HS-27A (cell line): ENCODE results near the gene IFT88.
A peak's percentile ranks its signal among the peaks of the same experiment; 100 is the strongest.

Experiments used
- DNase-seq: peaks from one replicate; pipeline ENCODE4 v3.0.0-alpha.2; 2012; ENCODE audit warnings: low read depth, missing footprints

IFT88 gene

DNA sequence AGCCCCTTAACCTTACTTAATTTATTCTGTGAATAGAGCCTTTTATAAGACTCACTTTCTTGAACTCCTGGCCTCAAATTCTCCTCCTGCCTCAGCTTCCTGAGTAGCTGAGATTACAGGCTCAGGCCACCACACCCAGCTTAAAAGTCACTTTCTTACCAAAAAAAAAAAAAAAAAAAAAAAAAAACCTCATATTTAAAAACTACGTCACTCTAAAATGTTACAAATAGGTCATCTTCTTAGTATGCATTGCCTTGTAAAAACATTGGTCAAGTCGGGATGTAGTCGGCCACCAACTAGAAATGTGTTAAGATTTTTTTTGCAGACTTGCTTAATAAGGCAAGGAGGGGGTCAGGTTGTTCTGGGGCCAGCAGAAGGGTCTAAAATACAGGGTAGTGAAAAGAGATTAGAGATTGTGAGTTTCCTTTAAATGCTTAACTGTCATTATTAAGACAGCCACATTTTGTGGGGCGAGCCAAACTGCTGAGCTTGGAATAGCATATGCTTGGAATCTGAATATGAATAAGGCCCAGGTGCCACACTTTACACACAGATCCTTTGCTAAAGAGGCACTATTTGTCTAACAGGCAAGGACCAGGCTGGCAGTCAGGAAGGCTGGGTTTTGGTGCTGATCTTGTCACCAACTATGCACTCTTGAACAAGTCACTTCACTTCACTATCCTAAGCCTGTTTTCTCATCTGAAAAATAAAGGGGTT, 120.1 kb downstream of the IFT88 start:
- DNase-seq, result no peak

DNA sequence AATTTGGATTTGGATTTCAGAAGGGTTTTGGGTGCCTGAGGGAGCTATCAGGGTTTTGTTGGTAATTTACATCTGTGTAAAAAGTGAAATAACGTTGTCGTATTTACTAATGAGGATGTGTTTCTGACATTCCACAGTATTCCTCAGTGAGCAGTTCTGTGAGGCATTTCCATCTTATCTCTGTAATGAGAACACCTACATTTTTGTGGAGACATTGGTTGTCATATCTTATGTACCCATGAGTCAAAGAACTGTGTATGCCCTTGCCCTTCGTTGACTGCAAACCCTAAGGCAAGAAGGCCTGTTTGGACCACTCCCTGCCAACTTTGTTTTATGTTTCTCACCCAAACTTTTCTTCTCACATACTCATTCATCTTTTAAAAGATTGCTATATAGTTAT, 122.3 kb downstream of the IFT88 start:
- DNase-seq, result no peak

DNA sequence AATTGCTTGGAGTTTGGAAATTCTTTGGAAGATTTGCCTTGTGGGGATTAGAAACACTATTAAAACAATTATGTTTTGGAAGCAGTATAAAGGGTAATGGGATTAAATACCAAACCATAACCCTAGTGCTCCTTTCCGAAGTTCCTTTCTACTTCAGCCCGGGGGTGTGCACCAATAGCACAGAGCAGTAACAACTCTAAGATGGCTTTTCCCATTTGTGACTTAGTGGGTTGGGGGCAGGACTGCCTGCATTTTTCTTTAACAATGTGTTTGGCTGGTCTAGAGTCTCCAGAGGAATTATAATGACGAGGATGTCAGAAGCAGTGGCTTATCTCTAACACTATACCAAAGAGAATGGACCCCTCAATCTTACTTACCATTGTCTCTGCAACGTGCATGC, 124.7 kb downstream of the IFT88 start:
- no peak for DNase-seq

DNA sequence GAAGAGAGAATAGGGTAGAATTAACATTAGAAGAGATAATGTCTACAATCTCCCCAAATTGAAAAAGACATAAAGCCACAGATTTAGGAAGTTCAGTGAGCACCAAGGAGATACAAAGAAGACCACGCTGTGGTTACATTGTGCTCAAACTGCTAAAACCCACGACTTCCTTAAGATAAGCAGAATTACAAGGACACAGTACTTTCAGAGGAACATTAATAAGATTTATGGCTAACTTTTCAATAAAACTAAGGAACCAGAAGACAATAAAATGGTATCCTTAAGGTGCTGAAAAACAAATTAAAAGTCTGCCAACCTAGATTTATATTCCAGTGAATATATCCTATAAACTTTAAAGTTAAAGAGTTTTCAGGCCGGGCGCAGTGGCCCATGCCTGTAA, 129.1 kb downstream of the IFT88 start:
- DNase-seq, result no peak

DNA sequence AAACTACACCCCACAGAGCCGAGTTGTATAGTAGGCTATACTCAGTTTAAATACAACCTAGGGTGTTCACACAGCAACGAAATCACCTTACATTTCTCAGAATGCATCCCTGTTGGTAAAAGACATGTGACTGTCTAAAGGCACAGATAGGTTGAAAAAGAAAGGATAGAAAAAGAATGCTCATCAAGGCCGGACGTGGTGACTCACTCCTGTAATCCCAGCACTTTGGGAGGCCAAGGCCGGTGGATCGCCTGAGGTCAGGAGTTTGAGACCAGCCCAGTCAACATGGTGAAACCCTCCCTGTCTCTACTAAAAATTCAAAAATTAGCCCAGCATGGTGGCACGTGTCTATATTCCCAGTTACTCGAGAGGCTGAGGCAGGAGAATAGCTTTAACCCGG, 132.8 kb downstream of the IFT88 start:
- DNase-seq, result no peak

DNA sequence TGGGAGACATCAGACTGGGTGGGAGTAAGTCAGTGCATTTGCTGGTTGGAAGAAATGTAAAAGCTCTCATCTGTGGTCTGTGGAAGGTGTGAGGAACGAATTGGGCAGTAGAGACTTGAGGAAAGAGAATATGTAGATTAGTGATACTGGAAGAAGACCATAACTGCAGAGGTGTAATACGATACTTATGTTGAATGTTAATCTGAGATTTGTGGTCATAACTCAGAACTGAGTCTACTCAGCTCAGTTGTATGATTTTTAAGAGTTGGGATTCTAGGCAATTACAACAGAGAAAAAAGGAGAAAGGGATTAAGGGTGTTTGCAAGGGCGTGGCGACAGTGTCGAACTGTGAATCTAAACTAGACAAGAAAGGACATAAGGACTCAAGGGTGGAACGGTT, 133.3 kb downstream of the IFT88 start:
- DNase-seq, result no peak

DNA sequence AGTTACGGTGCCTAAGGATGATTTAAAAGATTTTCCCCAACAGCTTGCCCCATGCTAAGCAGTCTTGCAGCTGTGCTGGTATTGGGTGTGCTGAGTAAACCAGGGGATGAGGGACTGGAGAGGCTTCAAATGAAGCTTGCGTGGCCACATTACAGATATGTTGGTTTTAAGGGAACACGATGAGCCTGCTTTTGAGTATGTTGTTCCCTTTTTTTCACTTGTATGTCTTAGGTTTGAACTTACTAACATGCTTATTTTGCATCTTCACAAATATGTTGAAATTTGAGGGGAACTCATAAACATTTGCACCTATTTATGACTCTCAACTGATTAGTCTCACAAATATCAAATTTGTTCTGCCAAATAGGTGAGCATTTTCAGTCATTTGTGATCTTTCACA, 134.5 kb downstream of the IFT88 start:
- no peak for DNase-seq

DNA sequence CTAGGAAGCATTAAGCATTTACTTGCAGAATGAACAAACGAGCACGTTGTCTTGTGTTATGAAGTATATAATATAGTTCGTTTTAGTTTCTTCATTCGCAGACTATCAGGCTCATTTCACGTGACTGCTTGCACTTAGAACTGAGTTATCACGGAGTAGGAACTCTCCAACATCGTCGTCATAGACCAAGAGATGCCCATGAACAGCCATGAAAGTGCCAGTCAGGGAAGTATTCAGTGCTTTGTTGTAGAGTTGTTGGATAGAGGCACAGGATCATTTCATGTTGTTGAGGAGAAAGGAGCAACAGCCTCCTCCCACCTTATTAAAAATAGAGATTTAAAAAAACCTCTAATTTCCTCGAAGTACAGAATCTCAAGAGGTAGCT, 135.6 kb downstream of the IFT88 start:
- DNase-seq, result no peak

DNA sequence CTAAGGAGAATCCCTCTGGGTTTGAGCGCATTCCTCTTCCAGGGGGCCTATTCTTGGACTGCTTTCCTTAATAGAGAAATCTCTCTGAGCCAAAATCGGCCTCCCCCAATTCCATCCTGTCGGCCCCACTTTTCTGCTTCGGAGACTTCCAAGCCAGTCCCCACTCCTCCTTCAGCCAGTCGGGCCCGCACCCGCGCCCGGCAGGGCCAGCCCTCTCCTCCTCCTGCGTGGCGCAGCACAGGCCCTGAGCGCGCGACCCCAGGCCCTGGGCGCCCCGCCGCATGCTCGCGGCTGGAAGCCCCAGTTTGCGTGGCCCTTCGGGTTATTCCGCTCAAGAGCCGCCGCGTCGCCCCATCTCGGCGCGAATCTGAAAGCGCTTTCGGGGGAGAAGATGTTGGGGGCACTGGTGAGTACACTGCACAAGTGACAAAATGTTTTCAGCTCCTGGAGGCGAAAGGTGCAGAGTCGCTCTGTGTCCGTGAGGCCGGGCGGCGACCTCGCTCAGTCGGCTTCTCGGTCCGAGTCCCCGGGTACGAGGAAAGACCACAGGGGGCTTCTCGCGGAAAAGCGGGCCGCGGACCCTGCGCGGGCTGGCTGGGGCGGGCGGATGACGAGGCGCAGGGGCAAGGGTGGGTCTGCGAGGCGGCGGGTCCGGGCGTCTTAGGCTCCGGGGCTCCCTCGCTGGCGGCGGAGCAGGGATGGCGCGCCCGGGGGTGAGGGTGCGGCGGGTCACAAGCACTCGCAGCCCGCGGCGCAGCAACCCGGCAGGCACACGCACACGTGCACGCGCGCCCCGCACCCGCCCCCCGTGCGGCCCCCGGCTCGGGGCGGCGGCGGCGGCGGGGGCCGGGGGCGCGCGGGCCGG, 136.2 kb downstream of the IFT88 start, which contains the start of gene IL17D:
Gene IL17D, plus strand, starts transcription at position 785 of the 865 bp plus-strand sequence. CDS start 303 bp downstream, outside the sequence.
- no peak for DNase-seq

DNA sequence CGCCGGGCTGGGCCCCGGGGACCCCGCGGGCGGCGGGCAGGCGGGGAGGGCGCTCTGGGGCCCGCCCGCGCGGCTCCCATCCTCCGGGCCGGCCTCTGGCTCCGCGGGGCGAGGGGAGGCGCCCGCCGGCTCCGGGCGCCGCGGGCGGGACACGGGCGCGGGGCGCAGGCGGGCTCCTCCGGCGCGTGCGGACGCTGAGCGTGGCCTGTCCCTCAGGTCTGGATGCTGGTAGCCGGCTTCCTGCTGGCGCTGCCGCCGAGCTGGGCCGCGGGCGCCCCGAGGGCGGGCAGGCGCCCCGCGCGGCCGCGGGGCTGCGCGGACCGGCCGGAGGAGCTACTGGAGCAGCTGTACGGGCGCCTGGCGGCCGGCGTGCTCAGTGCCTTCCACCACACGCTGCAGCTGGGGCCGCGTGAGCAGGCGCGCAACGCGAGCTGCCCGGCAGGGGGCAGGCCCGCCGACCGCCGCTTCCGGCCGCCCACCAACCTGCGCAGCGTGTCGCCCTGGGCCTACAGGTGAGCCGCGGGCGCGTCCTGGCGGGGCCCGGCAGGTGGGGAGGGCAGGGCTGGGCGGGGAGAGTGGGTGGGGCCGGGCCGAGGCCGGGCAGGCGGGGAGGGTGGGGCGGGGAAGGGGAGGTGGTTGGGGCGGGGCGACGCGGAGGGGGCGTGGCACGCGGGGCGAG, 137.0 kb downstream of the IFT88 start:
- no peak for DNase-seq

DNA sequence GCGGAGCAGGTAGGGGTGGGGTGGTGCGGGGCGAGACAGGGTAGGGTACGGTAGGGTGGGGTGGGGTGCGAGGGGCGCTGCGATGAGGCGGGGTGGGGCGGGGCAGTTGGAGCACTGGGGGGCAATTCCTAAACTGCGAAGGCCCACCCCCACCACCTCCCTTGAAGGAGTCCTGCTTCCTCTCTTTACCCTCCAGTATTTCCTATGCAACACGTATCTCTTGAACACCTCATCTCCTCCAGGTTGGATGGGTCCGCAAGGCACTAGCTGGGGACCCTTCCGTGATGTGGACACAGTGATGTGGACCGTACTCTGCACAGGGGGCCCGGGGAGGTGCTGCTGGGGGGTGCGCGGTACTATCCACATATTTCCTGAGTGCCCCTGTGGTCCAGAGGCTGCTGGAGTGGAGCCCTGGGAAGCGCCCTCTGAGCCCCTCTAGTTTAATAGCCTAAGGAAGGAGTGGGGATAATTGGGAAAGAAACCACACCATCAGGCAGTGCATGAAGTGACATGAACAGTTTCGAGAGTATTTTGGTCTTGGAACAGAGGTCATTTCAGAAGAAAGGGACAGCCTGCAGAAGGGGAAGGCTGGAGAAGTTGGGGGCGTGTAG, 137.6 kb downstream of the IFT88 start:
- DNase-seq, result no peak

DNA sequence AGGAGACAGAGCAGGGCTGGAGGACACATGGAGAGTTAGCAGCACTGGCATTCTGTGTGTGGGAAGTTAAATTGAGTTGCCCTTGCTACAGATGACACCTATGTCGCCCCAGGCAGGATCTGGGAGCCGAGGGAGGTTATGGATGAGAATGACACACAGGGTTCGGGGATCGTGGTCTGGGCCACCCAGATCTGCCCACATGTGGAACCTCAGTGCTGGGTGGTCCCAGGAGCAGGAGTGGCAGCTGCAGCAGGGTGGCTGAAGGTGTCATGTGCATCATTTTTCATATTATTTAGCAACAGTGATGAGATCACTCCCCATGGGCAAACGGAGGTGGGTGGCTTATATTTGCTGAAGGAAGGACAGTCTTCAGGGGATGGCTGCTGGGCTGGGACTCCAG, 139.7 kb downstream of the IFT88 start:
- DNase-seq, result no peak

DNA sequence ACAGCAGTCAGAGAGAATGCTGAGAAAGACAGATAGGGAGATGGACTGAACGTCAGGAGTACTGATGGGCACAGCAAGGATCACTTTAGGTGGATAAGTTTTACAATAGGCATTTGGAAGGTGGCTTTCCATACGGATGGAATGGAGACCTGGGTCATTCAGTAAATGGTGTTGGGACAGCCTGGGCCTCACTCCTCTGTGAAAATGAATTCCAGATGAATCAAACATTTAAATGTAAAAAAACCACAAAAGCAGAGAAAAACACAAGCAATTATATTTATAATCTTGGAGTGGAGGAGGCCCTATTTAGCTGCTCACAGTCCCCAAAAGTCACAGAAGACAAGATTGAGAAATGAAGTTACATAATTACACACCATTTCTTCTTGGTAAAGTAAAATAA, 141.3 kb downstream of the IFT88 start:
- no peak for DNase-seq

DNA sequence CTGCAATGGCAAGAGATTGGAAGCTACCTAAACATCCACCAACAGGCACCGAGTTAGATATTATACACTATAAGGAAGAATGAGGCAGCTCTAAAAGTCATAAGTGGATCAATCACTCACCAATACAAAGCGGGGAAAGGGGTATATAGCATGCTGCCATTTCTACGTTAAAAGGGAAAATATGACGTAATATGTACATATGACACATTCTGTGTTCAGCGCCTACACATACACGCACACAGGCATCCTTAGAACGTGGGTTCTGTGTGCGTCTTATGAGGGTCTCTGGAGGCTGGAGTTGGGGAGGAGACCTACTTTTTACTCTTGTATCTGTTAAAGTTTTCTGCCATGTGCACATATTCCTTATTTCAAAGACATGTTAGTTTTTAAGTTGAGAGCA, 142.4 kb downstream of the IFT88 start:
- DNase-seq, result no peak

DNA sequence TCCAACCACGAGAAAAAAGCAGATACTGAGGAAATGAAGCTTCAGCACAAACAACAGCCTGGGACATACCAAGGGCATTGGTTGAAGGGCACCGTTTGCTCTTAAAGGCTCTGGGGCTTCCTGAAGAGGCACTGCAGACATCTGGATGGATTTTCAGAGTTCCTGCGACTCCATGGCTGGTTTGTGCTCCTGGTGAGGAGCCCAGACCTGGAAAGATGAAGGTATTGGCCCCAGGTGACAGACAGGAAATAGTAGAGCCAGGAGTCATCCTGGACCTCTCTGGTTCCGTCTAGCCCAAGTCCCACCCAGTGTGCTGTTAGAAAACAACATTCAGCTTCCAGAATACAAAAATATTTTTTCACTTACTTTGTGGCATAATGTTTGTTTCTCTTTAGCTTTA, 142.8 kb downstream of the IFT88 start:
- no peak for DNase-seq

DNA sequence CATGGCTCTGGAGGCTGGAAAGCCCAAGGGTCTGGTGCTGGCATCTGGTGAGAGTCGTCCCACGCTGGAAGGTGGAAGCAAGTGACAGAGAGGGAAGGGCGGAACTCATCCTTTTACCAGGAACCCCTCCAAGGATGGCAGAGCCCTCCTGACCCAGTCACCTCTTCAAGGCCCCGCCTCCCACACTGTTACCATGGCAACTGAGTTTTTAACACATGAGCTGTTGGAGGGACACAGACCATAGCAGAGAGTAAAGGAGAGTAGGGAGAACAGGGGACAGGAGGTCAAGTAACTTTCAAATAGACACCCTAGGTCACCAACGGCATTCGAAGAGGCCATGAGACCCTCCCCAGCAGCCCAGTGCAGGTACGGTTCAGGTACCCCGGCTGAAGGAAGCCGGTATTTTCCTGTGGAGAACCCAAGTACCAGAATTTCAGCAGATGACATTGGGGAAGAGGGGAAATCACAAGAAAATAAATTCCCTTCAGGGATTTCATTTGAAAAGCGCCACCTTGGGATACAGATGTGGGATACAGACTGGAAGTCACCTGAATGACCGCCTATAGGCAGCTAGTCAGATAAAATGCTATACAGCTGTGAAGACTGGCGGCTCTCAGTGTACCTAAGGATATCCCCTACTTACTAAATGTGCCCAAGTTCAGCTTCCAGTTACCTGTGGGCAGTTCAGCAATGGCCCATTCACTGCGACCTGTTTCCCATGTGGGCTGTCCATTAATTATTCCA, 144.5 kb downstream of the IFT88 start:
- no peak for DNase-seq

DNA sequence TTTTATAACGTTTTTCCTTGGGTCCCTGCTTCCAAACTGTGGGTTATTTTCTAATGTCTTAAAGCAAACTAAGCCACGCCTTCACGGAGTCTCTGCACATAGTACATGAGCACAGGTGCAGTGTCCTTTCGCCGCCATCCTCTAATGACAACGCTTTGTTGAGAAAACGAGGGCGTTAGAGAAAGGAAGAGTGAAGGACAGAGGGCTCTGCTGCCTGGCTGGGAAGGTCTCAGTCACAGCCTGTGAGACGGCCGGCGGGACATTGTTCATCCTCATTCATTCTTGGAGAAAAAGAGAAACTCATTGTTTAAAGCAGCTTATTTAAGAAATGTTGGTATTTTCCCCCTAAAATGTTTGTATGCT, 146.0 kb downstream of the IFT88 start:
- no peak for DNase-seq

DNA sequence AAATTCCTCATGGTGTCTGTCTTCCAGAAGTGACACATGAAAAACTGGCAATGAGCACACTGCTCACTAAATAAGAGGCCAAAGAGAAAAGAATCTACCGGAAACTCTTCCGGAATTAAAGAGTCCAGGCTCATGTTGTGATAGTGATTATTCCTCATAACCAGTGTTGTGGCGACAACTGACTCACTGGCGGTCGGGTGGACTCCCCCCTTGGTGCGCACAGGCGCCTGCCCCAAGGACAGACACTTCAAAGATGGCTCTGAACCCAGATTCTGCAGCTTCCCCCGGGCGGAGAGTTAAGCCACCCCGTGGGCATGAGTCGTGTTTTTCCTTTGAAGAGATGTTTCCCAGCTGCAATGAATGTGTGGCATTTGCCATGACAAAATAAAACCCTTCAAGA, 146.8 kb downstream of the IFT88 start:
- DNase-seq, result peak; percentile 30

DNA sequence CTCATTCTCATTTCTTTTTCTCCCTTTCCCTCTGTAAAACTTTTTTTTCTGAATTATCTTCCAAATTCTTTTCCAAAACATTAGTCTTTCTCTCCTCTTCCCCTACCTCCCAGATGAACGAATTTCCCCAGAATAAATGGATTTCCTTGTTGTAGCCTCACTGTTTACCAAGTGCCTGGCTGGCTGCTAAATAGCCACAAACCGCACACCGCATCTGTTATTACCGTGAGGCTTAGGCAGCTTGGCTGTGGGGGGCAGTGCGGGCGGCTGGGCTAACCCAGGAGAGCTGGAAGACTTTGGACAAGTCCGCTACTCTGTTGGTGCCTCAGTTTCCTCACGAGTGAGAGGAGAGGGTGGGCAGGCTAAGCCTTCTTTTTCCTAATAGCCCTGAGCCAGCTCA, 147.2 kb downstream of the IFT88 start:
- no peak for DNase-seq

DNA sequence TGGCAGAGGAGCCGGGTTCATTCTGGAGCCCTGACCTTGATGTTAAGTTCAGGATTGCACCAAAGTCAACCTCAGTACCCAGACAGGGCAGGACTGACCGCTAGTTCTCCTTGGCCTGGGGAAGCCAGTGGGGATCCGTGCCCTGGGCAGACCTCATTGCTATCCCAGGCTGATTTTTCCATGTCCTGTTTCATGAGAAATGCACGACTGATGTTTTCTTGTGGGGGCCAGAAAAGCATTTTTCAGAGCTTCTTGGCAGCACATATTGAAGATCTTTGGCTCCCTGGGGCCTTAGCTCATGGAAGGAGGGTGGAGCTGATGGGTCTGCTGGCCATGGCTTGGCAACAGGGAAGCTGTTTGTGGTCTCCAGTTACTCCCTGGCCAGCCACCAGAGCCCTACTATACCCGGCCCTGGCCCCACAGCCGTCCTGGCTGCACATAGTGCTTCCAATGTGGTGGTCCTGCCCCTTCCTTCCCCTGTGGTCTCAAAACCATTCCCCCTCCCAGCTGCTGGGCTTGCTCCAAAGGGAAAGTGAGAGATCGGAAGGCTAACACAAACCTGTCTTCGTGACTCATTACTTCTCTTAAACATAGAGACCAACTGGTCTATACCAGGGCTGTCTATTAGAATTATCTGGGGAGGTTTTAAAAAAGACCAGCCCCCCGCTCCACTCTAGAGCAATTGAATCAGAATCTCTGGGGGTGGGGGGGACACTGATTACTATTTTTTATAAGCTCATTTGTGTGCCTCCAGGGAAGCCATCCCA, 147.8 kb downstream of the IFT88 start:
- DNase-seq, result no peak

DNA sequence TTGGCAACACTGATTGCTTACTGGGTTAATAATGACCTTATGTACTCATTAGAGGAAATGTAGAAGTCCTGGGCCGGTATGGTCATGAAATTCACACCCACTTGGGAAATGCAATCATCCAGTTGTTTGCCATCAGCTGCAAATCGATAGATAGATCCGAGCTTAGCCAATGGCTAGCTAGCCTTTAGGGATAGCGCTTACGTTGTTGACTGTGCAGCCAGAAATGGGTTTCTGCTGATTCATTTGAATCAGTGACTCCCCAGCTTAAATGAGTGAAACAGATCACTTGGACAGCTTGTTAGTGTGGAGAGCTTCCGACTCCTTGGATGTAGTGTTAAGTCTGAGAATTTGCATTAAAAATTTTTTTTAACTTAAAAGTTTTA, 148.4 kb downstream of the IFT88 start:
- no peak for DNase-seq
